ENCODE measurements around the gene DDI1. TPM values are rescaled to one million over a fixed set of nuclear protein-coding genes. Genes with fewer than 3 reads are reported as not detected.

DDI1 gene
- total and polyA plus RNA-seq, 9 of the 15 experiments (the other 6 are each of a cell fraction or from before 2014, with no cell fraction given): not detected

DNA sequence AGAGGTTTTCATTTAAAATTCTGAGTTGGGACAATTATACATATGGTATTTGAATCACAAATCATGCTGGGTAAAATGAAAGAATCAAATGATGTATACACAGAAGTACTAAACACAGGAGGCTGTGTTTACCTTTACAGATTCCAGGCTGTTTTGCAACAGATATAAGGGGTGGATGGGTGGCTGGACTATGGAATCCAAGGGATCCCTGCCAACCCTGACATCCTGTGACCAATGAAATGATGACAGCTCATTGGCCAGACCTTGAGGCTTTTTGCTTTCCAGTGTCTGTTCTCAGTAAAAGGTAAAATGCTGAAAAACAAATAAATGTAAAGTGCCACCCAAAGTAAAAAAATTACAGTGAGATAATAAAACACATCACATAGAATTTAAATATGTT is 3.3 kb upstream of the DDI1 start (continued):
- TF ChIP-seq ZNF175 (CRISPR knock-in tag; IDR thresholded peaks at IDR 0.05; ENCODE audit: low read depth) (no peak), ZNF197 (CRISPR knock-in tag; IDR thresholded peaks at IDR 0.05; ENCODE audit: low read depth) (no peak), FUS (optimal IDR thresholded peaks at IDR 0.05; ENCODE audit: low read depth, low read length) (no peak), DNMT1 (IDR thresholded peaks at IDR 0.05) (no peak)
- TF ChIP-seq, protein P1, sequence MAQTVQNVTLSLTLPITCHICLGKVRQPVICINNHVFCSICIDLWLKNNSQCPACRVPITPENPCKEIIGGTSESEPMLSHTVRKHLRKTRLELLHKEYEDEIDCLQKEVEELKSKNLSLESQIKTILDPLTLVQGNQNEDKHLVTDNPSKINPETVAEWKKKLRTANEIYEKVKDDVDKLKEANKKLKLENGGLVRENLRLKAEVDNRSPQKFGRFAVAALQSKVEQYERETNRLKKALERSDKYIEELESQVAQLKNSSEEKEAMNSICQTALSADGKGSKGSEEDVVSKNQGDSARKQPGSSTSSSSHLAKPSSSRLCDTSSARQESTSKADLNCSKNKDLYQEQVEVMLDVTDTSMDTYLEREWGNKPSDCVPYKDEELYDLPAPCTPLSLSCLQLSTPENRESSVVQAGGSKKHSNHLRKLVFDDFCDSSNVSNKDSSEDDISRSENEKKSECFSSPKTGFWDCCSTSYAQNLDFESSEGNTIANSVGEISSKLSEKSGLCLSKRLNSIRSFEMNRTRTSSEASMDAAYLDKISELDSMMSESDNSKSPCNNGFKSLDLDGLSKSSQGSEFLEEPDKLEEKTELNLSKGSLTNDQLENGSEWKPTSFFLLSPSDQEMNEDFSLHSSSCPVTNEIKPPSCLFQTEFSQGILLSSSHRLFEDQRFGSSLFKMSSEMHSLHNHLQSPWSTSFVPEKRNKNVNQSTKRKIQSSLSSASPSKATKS (CRISPR knock-in tag; IDR thresholded peaks at IDR 0.05): no peak

DNA sequence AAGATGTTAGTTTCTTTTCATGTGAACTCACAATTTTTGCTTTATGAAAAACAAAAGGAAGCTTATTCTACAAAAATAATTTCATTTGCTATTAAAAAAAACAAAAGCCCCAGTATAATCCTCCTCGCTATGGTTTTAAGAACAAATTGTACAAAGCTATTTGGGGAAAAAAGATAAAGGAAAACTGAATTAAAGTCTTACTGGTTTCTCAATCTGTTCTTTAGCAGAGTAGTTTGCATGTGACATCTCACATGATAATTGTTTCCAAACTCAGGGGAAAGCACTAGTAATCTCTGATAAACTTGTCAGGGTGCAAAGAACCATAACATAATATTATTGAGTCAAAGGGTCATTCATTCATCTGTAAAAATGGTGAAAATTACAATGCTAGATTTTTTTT is 2.9 kb upstream of the DDI1 start:
- in situ Hi-C loops (cut with MboI): no loop called here
- TF ChIP-seq ELF2 (CRISPR knock-in tag; IDR thresholded peaks at IDR 0.05) (no peak), KLF16 (IDR thresholded peaks at IDR 0.05) (no peak), RAD21 (CRISPR knock-in tag; conservative IDR thresholded peaks at IDR 0.05 in 1 of 2, IDR thresholded peaks at IDR 0.05 in 1 of 2) (no peak), PPARD (CRISPR knock-in tag; IDR thresholded peaks at IDR 0.05) (no peak), ZNF696 (CRISPR knock-in tag; conservative IDR thresholded peaks at IDR 0.05) (no peak), ARID2 (IDR thresholded peaks at IDR 0.05) (no peak), KAT2B (IDR thresholded peaks at IDR 0.05; ENCODE audit: low read depth, low read length) (no peak)
- TF ChIP-seq, protein P2, sequence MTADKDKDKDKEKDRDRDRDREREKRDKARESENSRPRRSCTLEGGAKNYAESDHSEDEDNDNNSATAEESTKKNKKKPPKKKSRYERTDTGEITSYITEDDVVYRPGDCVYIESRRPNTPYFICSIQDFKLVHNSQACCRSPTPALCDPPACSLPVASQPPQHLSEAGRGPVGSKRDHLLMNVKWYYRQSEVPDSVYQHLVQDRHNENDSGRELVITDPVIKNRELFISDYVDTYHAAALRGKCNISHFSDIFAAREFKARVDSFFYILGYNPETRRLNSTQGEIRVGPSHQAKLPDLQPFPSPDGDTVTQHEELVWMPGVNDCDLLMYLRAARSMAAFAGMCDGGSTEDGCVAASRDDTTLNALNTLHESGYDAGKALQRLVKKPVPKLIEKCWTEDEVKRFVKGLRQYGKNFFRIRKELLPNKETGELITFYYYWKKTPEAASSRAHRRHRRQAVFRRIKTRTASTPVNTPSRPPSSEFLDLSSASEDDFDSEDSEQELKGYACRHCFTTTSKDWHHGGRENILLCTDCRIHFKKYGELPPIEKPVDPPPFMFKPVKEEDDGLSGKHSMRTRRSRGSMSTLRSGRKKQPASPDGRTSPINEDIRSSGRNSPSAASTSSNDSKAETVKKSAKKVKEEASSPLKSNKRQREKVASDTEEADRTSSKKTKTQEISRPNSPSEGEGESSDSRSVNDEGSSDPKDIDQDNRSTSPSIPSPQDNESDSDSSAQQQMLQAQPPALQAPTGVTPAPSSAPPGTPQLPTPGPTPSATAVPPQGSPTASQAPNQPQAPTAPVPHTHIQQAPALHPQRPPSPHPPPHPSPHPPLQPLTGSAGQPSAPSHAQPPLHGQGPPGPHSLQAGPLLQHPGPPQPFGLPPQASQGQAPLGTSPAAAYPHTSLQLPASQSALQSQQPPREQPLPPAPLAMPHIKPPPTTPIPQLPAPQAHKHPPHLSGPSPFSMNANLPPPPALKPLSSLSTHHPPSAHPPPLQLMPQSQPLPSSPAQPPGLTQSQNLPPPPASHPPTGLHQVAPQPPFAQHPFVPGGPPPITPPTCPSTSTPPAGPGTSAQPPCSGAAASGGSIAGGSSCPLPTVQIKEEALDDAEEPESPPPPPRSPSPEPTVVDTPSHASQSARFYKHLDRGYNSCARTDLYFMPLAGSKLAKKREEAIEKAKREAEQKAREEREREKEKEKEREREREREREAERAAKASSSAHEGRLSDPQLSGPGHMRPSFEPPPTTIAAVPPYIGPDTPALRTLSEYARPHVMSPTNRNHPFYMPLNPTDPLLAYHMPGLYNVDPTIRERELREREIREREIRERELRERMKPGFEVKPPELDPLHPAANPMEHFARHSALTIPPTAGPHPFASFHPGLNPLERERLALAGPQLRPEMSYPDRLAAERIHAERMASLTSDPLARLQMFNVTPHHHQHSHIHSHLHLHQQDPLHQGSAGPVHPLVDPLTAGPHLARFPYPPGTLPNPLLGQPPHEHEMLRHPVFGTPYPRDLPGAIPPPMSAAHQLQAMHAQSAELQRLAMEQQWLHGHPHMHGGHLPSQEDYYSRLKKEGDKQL (CRISPR knock-in tag; IDR thresholded peaks at IDR 0.05; ENCODE audit: borderline replicate concordance): no peak

More for the DNA sequence above, 2.9 kb upstream of the DDI1 start:
- Histone ChIP-seq H3K79me2 (ENCODE audit: control insufficient read depth, insufficient read depth, low read length) (no peaks in the 10 kb centered on the region), H3K27ac (ENCODE audit: extremely low read depth, low read depth, low read length) (no peak overlapping the region), H3K4me1 (replicated peaks in 1 of 2; ENCODE audit: control insufficient read depth in 2 of 2, insufficient read depth in 2 of 2, low read length in 2 of 2) (no peaks in the 10 kb centered on the region), H4K20me1 (replicated peaks; ENCODE audit: control insufficient read depth, insufficient read depth, low read length) (no peaks in the 10 kb centered on the region), H3K9ac (ENCODE audit: insufficient read depth in 1 of 2, low read depth in 2 of 2, low read length in 2 of 2) (no peak overlapping the region), H3K4me3 (no peak overlapping the region), H3K36me3 (ENCODE audit: control insufficient read depth, insufficient read depth, low read length) (no peaks in the 10 kb centered on the region), H2AFZ (ENCODE audit: low read depth, low read length) (no peak overlapping the region), H3K4me2 (ENCODE audit: insufficient read depth, low read length) (no peak overlapping the region), H3K9me3 (replicated peaks; ENCODE audit: control insufficient read depth, insufficient read depth, low read depth, low read length) (no peaks in the 10 kb centered on the region; the same call in 1 of the 2 replicates), H3K9me1 (ENCODE audit: control insufficient read depth, insufficient read depth, low read length) (no peaks in the 10 kb centered on the region), H3K27me3 (ENCODE audit: control insufficient read depth in 2 of 2, insufficient read depth in 2 of 2, low read length in 2 of 2) (no peaks in the 10 kb centered on the region)
- WGBS (ENCODE audit: insufficient coverage, low coverage, missing lambda C conversion rate): 0% methylated on average over 1 of the region's 1 CpG
- DNase-seq (ENCODE audit: extremely low read depth in 1 of 4, low spot score in 3 of 4) (no peak), FAIRE-seq (no peak), ATAC-seq (no peak)
- CTCF ChIA-PET (ENCODE audit: low intra/inter-chr PET ratio): no interaction called here
- no TSS peak for BruUV-seq (replicated peaks)
- intact Hi-C loops (cut with micrococcal nuclease): no loop called here
- POLR2A ChIA-PET: no interaction called here
